Retina (tissue), 1 donor: ENCODE data around the gene CTNND2.

Source experiments
- DNase-seq: peaks from one replicate; pipeline ENCODE4 v3.0.0-alpha.2; 2016

The CTNND2 gene

GRCh38 chr5:11062397-11062796 lies 841.8 kb downstream of the CTNND2 start:
- peak; percentile 33 for DNase-seq

- no peak for DNase-seq
Measured at GRCh38 chr5:11056560-11056959, 847.7 kb downstream of the CTNND2 start.

DNA sequence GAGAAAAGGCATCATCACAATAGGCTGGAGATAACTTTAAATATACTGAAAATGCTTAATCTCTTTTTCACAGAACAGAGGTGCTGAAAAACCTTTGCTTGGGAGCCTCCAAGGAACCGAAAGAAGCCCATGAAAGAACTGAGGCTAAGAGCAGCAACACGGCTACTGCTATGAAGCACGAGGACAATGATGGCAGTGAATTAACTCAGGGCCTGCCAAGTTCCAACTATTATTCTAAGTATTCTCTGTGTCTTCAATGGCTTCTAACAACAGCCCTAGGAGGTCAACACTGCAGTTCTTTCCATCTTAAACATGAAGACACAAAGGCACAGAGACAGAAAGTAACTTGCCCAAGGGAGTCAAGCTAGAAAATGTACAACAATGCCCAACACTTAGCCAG lies 850.2 kb downstream of the CTNND2 start:
- no peak for DNase-seq

GRCh38 chr5:11052871-11053270 lies 851.4 kb downstream of the CTNND2 start:
- DNase-seq = no peak

DNA sequence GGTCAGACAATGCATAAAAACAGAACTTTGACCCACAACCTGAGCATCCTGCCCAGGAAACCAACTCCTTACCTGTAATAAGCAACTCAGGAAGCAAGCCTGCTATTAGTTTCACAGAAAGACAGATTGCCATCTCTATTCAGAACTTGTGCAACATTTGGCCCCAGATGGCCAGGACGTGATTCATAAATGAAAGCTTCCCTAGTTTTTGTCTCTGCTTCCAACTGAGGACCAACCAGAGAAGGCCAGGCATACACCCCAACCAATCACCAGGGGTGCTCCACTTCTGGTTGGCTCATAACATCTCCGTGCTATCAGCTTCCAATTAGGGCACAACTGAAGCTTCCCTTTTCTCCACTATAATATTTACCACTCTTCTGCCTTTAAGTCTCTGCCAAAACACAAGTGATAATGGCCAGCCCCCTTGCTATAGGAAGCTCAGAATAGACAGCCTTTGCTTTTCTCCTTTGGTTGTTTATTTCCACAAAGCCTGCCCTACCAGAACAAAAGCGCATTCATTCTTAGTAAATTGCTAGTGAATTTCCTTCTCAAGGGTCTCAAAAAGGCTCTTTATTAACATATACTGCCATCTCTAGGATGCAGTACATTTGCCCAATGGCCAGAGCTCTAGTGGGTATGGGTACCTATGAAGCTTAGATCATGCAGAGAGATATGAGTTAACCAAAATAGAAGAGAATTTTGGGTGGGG lies 853.5 kb downstream of the CTNND2 start:
- no peak for DNase-seq

DNA sequence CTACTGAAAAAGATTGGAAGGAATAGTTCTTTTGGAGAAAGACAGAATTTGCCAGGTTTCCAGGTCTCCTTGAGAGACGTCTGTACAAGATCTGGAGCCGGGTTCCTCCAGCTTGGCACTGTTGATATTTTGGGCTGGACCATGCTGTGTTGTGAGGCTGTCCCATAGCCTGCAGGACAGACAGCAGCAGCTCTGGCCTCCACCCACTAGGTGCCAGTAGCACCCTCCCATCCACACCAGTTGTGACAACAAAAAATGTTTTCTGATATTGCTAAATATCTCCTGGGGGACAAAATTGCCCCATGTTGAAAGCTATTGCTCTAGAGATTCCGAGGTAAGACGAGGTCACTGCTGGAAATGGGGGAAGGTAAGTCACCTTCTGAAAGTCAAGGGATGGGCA lies 855.5 kb downstream of the CTNND2 start:
- DNase-seq = no peak

DNA sequence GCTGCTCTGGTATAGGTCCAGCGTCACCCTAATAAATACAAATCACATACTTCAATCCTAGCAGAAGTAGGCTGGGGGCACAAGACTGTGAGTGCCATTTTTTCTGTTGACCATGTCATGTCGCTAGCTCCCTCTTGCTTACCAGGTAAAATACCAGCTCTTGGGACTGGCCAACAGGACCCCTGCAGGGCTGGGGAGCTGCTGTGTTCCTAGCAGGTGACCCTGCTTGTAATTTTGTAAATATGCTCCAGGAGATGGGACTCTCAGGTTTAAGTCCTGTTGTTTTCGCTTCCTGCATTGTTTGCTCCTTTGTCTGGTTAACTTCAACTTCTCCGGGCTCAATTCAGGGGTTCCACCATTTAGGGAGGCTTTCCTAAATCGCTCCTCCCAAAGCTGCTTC lies 856.6 kb downstream of the CTNND2 start:
- no peak for DNase-seq

DNA sequence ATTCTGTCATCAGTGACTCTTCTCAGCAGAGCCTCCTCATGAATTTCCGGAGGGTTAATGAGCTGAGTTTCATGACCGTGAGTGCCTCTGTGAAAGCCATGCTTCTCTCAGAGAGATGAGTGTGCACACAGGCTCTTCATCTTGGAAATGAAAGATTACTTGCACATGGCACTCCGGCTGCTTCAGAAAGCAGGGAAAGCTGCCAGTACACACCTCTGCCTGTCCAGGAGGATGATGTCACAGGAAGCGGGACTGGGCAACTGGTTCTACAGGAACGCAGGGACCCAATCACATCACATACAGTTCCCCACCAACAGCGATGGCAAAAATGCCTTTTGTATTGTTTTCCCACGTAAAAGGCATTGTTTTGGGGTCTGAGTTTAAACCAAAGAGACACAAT lies 857.2 kb downstream of the CTNND2 start:
- no peak for DNase-seq

GRCh38 chr5:11046160-11046559 lies 858.1 kb downstream of the CTNND2 start:
- no peak for DNase-seq

GRCh38 chr5:11045411-11045810 lies 858.8 kb downstream of the CTNND2 start:
- DNase-seq = no peak

- no peak for DNase-seq
Measured at GRCh38 chr5:11044581-11044980, 859.7 kb downstream of the CTNND2 start.

DNA sequence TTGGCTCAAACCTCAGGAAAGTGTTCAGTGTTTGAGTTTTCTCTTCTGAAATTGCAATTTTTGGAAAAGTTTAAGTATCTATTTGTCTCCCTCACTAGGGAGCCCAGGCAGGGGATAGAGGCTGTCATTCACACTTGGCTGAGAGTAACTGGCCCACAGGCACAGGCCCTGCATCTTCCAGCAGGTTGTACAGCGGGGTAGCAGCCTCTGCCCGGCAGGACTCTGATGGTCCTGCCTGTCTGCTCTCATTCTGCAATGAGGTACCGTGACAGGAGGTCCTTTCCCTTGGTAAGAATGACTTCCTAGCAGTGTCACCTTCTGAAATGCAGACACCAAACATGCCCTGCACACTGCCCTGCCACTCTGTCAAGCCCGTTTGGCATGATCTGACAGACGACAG lies 860.4 kb downstream of the CTNND2 start:
- no peak for DNase-seq

DNA sequence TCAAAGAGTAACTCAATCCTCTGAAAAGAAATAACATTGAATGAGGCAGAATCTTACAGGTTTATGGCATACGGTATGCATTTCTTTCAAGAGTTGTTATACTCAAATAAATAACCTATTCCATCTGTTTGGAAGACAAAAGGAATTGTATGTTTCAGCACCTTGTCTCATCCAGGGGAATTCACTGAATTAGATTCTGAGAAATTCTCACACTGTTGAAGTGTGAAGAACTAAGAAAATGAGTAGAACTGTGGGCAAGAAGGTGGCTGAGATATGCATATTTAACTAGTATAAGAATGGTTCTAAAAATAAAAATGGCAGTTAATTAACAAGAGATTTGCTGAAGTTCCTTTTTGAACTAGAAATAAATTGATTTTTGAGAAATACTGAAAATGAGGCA lies 863.9 kb downstream of the CTNND2 start:
- no peak for DNase-seq

DNA sequence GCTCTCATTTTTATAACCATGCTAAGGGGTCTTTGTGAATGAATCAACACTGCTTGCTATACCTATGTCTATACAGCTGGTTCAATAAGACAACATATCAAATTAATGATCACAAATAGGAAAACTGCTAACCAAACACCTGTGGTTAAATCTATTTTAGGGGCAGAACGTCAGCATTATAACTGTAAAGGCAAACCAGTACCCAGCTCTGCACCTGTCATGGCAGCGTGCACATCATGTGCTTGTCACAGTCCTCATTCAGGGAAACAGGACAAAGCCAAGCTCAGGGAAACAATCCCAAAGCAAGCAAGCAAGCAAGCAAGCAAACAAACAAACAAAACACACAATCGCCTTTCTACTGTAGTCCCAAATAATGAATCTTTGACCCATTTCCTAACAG lies 865.5 kb downstream of the CTNND2 start:
- no peak for DNase-seq

DNA sequence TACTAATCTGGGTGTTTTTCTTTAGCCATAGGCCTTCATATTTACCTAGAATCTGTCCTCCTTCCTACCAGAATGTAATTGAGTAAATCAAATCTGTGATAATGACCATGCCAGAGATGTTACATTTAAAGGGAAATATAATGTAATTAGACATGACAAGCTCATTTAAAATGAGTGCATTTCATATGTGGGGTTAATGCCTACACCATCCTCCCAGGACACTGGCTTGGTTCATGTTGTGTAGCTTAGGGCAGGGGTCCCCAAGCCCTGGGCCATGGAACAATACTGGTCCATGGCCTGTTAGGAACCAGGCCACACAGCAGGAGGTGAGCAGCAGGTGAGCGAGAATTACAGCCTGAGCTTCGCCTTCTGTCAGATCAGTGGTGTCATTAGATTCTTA lies 866.3 kb downstream of the CTNND2 start:
- DNase-seq = peak; percentile 20

GRCh38 chr5:11037080-11037479 lies 867.2 kb downstream of the CTNND2 start:
- DNase-seq = no peak

DNA sequence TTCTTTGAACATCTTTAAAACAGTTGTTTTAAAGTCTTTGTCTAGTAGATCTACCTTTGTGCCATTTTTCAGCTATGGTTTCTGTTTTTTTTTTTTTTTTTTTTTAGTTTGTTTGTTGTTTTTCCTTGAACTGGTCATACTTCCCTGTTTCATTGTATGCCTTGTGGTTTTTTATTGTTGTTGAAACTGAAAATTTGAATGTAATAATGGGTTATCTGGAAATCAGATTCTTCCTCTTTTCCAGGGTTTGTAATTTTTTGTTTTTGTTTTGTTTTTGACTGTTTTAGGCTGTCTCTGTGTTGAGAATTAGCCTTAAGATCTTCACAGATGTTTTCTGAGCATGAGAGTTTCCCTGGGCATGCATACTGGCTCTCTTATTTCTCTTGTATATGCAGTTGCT lies 873.6 kb downstream of the CTNND2 start:
- no peak for DNase-seq

GRCh38 chr5:11027660-11028059 lies 876.6 kb downstream of the CTNND2 start:
- no peak for DNase-seq

DNA sequence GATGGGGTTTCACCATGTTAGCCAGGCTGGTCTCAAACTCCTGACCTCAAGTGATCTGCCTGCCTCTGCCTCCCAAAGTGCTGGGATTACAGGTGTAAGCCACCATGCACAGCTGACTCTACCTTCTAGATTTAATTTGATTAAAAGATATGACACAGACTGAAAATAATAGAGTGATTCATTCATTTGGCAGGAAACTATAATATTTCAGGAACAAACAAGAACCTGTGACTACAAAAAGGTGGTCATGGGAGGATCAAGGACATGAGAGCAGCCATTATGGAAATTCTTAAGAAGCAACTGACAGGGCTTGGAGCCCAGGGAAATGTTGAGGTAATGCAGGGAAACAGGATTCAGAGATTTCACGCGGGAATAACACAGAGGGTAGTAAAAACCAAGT lies 877.7 kb downstream of the CTNND2 start:
- no peak for DNase-seq

- no peak for DNase-seq
Measured at GRCh38 chr5:11023945-11024344, 880.3 kb downstream of the CTNND2 start.

DNA sequence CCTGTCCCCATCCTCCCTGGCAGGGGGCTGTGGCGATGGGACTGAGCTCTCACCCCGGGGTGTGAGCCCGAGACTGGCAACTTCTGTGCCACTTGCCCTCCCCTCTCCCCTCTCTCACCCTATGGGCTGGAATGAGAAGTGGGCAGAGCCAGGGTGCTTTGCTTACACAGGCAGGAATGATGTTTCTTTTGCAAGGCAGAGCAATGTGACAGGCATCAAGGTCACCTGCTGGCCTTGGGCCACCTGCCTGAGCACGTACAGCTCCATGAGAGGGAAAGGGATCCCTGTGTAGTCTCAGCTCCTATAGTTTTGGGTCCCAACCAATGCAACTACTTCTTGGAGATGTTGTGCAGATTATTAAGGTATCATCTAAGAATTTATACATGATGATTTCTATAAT lies 890.5 kb downstream of the CTNND2 start:
- DNase-seq = no peak

- DNase-seq = no peak
Measured at GRCh38 chr5:11012295-11012694, 892.0 kb downstream of the CTNND2 start.

- DNase-seq = no peak
Measured at GRCh38 chr5:11010429-11011210, 893.6 kb downstream of the CTNND2 start.

- DNase-seq = no peak
Measured at GRCh38 chr5:11009576-11009975, 894.7 kb downstream of the CTNND2 start.
